GM12878 (cell line): ENCODE data around the gene RIOX2. TPM values are rescaled to one million over a fixed set of nuclear protein-coding genes. Genes with fewer than 3 reads are reported as not detected.

Source experiments
- ATAC-seq: fragments of 200-7000 bp; cut with Tn5 transposase; 3 replicates; pipeline ENCODE4 v1.9.1; 2020; ENCODE audit warnings: mild to moderate bottlenecking, moderate library complexity
- BruUV-seq: library from RNA; stranded (reverse); fragments of 400-500 nt; replicated peaks from 2 replicates; lab custom pipeline; 2021; lab: Mats Ljungman, UMichigan
- CTCF ChIA-PET: fragments of 300-600 bp; sonication (Branson Sonifier 250); formaldehyde crosslinking; extraction: SDS; loops from one replicate; lab custom pipeline; 2021; ENCODE audit warnings: inconsistent platforms; lab: Yijun Ruan, JAX
- POLR2A ChIA-PET: fragments of 350-600 bp; formaldehyde crosslinking; extraction: SDS; loops from one replicate; lab custom pipeline; 2021; ENCODE audit warnings: inconsistent platforms; lab: Charles Lee
- RAD21 ChIA-PET: fragments of 300-600 bp; sonication (Branson Sonifier 250); formaldehyde crosslinking; loops from one replicate; lab custom pipeline; 2023; ENCODE audit warnings: antibody characterized with exemption; ENCODE audit not compliant: unreplicated experiment; lab: Charles Lee
- SMC1A ChIA-PET: fragments of 300-600 bp; sonication (Branson Sonifier 250); formaldehyde crosslinking; loops from one replicate; lab custom pipeline; 2023; ENCODE audit not compliant: unreplicated experiment, uncharacterized antibody; lab: Charles Lee
- DNase-seq: peaks from one replicate; pipeline ENCODE4 v3.0.0-alpha.2; 2011; ENCODE audit warnings: low read depth, low spot score
- FAIRE-seq: peaks from 3 replicates; lab custom pipeline; 2011; peaks lifted over from hg19 to GRCh38; lab: Jason Lieb, UNC
- H2AFZ ChIP-seq: 2 replicates; pipeline ENCODE4 v1.6.0; 2011; ENCODE audit warnings: low read depth, low read length, control low read depth; ENCODE audit not compliant: control insufficient read depth
- H3K27ac ChIP-seq: 2 replicates; pipeline ENCODE4 v1.5.1; 2011; ENCODE audit warnings: control low read depth; ENCODE audit not compliant: control insufficient read depth, insufficient read depth
- H3K27me3 ChIP-seq, 2 experiments: replicated peaks in 1 of 2; 2 replicates each; pipeline versions ENCODE4 v1.6.0 to v1.6.1; 2011; ENCODE audit warnings: low read length in 1 of 2; ENCODE audit not compliant: control insufficient read depth in 2 of 2, insufficient read depth in 2 of 2
- H3K36me3 ChIP-seq, 2 experiments: 2 replicates each; pipeline ENCODE4 v1.5.1; 2011; ENCODE audit warnings: low read length in 1 of 2; ENCODE audit not compliant: control insufficient read depth in 2 of 2, insufficient read depth in 2 of 2
- H3K4me1 ChIP-seq: 2 replicates; pipeline ENCODE4 v1.6.1; 2011; ENCODE audit warnings: mild to moderate bottlenecking, low read length, moderate library complexity, mixed read lengths; ENCODE audit not compliant: control insufficient read depth, insufficient read depth
- H3K4me2 ChIP-seq: 2 replicates; pipeline ENCODE4 v1.6.0; 2011; ENCODE audit warnings: control low read depth; ENCODE audit not compliant: control insufficient read depth, insufficient read depth
- H3K4me3 ChIP-seq: fragments of 200-600 bp; sonication (generic); 2 replicates; pipeline ENCODE4 v1.5.1; 2016
- H3K79me2 ChIP-seq: 2 replicates; pipeline ENCODE4 v1.6.0; 2011; ENCODE audit warnings: low read length; ENCODE audit not compliant: control insufficient read depth, insufficient read depth
- H3K9ac ChIP-seq: 2 replicates; pipeline ENCODE4 v1.8.0; 2011; ENCODE audit warnings: low read length, control low read depth, mixed read lengths; ENCODE audit not compliant: control insufficient read depth, insufficient read depth
- H3K9me3 ChIP-seq: replicated peaks from 3 replicates; pipeline ENCODE4 v1.5.1; 2011; ENCODE audit warnings: mild to moderate bottlenecking, low read length; ENCODE audit not compliant: control insufficient read depth, insufficient read depth
- H4K20me1 ChIP-seq: 2 replicates; pipeline ENCODE4 v1.6.0; 2011; ENCODE audit not compliant: control insufficient read depth, insufficient read depth
- ATF2 ChIP-seq: IDR thresholded peaks from 2 replicates; pipeline ENCODE4 v1.6.1; 2012; ENCODE audit warnings: low read length, inconsistent platforms
- CBX5 ChIP-seq: sonication (generic); IDR thresholded peaks from 2 replicates; pipeline ENCODE4 v1.6.1; 2016; ENCODE audit warnings: low read depth, moderate library complexity, mild to moderate bottlenecking, inconsistent platforms
- CEBPZ ChIP-seq: fragments of 150-350 bp; IDR thresholded peaks from 2 replicates; pipeline ENCODE4 v1.6.1; 2016; ENCODE audit warnings: low read depth, low read length
- CHD4 ChIP-seq: fragments of 200-600 bp; sonication (generic); IDR thresholded peaks from 2 replicates; pipeline ENCODE4 v1.6.1; 2016; ENCODE audit warnings: mild to moderate bottlenecking
- DPF2 ChIP-seq: fragments of 450-650 bp; IDR thresholded peaks from 2 replicates; pipeline ENCODE4 v1.6.1; 2017; ENCODE audit warnings: mild to moderate bottlenecking
- FOXM1 ChIP-seq: IDR thresholded peaks from 2 replicates; pipeline ENCODE4 v1.6.1; 2012; ENCODE audit warnings: low read depth, mild to moderate bottlenecking, inconsistent platforms, low read length, moderate library complexity
- NBN ChIP-seq: fragments of 450-650 bp; IDR thresholded peaks from 2 replicates; pipeline ENCODE4 v1.6.1; 2016
- SRF ChIP-seq, 2 experiments: IDR thresholded peaks; 2 replicates each; pipeline ENCODE4 v1.6.1; 2011; ENCODE audit warnings: low read depth in 2 of 2, low read length in 2 of 2, mild to moderate bottlenecking in 1 of 2, moderate library complexity in 1 of 2
- ZBTB40 ChIP-seq: fragments of 450-650 bp; IDR thresholded peaks from 2 replicates; pipeline ENCODE4 v1.6.1; 2016; ENCODE audit warnings: mild to moderate bottlenecking, moderate library complexity, borderline replicate concordance
- ZNF274 ChIP-seq: IDR thresholded peaks from one replicate; pipeline ENCODE4 v1.8.0; 2011; ENCODE audit not compliant: insufficient read length, insufficient read depth
- WGBS: methylation state at CpG from one replicate; pipeline ENCODE4 v1.1.6; 2016; ENCODE audit warnings: low lambda C conversion rate; ENCODE audit not compliant: insufficient replicate concordance, insufficient coverage; ENCODE audit errors: missing lambda C conversion rate; 5-methylcytosine and 5-hydroxymethylcytosine counted together
- in situ Hi-C: fragments of 300-500 bp; cut with MboI; formaldehyde crosslinking; loops from 9 replicates; pipeline ENCODE4 v1.14.3; 2018; ENCODE audit warnings: mixed read lengths
- intact Hi-C: fragments of 100-400 bp; cut with micrococcal nuclease; formaldehyde crosslinking; loops from one replicate; pipeline ENCODE4 v1.14.2; 2022; ENCODE audit not compliant: unreplicated experiment
- polyA plus RNA-seq, 11 experiments: library from polyadenylated mRNA; depleted of rRNA in 4 of 11; unstranded in 6 of 11; stranded (reverse) in 5 of 11; fragments of >200 nt; fragmentation: Nextera tagmentation in 4 of 11; fragmentation: Illumina TruSeq in 1 of 11; extraction: Ambion mirVana in 4 of 11; extraction: Trizol in 1 of 11; gene quantifications; 1 replicate in 1 of 11; 2 replicates in 10 of 11; pipeline versions ENCODE4 v1.2.1 to v1.2.3, GENCODE V29; 2011 to 2016; ENCODE audit warnings: inconsistent platforms in 2 of 11, missing spikeins in 2 of 11, low read depth in 1 of 11
- total RNA-seq, 4 experiments: library from RNA; depleted of rRNA in 3 of 4; stranded (reverse); fragments of >200 nt in 3 of 4; fragmentation: Illumina TruSeq in 1 of 4; extraction: Trizol in 1 of 4; gene quantifications; 2 replicates each; pipeline versions ENCODE4 v1.2.1 to v1.2.3, GENCODE V29; 2013 to 2021

Gene RIOX2
- total and polyA plus RNA-seq, 10 of the 15 experiments (the other 5 are each of a cell fraction or from before 2014, with no cell fraction given), result 24.1 to 52.6 (median 44.0) TPM

- no peak for TF ChIP-seq ZBTB40
- TF ChIP-seq FOXM1, result no peak
- TF ChIP-seq CBX5, result no peak
Observed at GRCh38 chr3:98005438-98005837, 33.2 kb upstream of the RIOX2 start (continued).

- ChIA-PET POLR2A (no interaction called here), RAD21 (no interaction called here), CTCF (no interaction called here), SMC1A (interaction anchor here (1.2 to 1.8 kb wide), 3 partner anchors 11 to 210 kb away, joined by 3 to 7 read pairs (median 3); no protein-coding TSS in a partner anchor)
- Histone ChIP-seq H4K20me1 (no peaks in the 10 kb centered on the region), H3K4me2 (no peak overlapping the region), H3K4me1 (peaks cover 22% of the 10 kb centered on the region; the same call in 1 of the 2 replicates), H3K79me2 (no peaks in the 10 kb centered on the region), H3K27ac (no peak overlapping the region), H3K9ac (no peak overlapping the region), H3K27me3 (no peaks in the 10 kb centered on the region), H3K9me3 (no peaks in the 10 kb centered on the region), H3K36me3 (no peaks in the 10 kb centered on the region), H3K4me3 (no peak overlapping the region), H2AFZ (peak overlapping the region; percentile 51)
- no TSS peak for BruUV-seq
- in situ Hi-C loops (no loop called here), intact Hi-C loops (no loop called here)
- ATAC-seq (no peak), DNase-seq (no peak), FAIRE-seq (no peak)
- WGBS, result 60% methylated on average over 3 of the region's 3 CpGs
- TF ChIP-seq ZNF274 (no peak), NBN (no peak), CEBPZ (no peak), CHD4 (no peak), DPF2 (no peak), SRF (IDR thresholded peaks at IDR 0.05; ENCODE audit: low read depth in 2 of 2, low read length in 2 of 2) (no peak), ATF2 (no peak)
Observed at GRCh38 chr3:98004721-98005120, 32.5 kb upstream of the RIOX2 start.
